Measurements from ENCODE around the gene LMNB1. TPM values are rescaled to one million over a fixed set of nuclear protein-coding genes. Genes with fewer than 3 reads are reported as not detected.

Gene LMNB1
- polyA plus RNA-seq, 1 donor = 48.9 TPM

- WGBS (ENCODE audit: insufficient coverage, low lambda C conversion rate) = 86% methylated on average over 1 of the region's 11 CpGs
- Histone ChIP-seq H3K27ac (ENCODE audit: low read length) (no peak overlapping the region), H3K4me3 (ENCODE audit: low read length) (no peak overlapping the region), H3K9me3 (ENCODE audit: control insufficient read depth, low read depth, low read length) (no peaks in the 10 kb centered on the region), H3K27me3 (ENCODE audit: control insufficient read depth, insufficient read depth, low read length) (peaks cover 2% of the 10 kb centered on the region), H3K36me3 (ENCODE audit: control insufficient read depth, insufficient read depth, low read length) (no peaks in the 10 kb centered on the region), H3K4me1 (ENCODE audit: control insufficient read depth, insufficient read depth, low read length) (no peaks in the 10 kb centered on the region)
- no peak for DNase-seq
Measured at GRCh38 chr5:126868338-126869004, 91.5 kb downstream of the LMNB1 start.

GRCh38 chr5:126869005-126869451 lies 92.1 kb downstream of the LMNB1 start:
- no peak for DNase-seq
- Histone ChIP-seq H3K4me1 (ENCODE audit: control insufficient read depth, insufficient read depth, low read length) (no peaks in the 10 kb centered on the region), H3K27me3 (ENCODE audit: control insufficient read depth, insufficient read depth, low read length) (peaks cover 2% of the 10 kb centered on the region), H3K4me3 (ENCODE audit: low read length) (no peak overlapping the region), H3K36me3 (ENCODE audit: control insufficient read depth, insufficient read depth, low read length) (no peaks in the 10 kb centered on the region), H3K27ac (ENCODE audit: low read length) (no peak overlapping the region), H3K9me3 (ENCODE audit: control insufficient read depth, low read depth, low read length) (no peaks in the 10 kb centered on the region)
- no CpG with 5 or more reads among the region's 22 CpGs for WGBS (ENCODE audit: insufficient coverage, low lambda C conversion rate)

DNA sequence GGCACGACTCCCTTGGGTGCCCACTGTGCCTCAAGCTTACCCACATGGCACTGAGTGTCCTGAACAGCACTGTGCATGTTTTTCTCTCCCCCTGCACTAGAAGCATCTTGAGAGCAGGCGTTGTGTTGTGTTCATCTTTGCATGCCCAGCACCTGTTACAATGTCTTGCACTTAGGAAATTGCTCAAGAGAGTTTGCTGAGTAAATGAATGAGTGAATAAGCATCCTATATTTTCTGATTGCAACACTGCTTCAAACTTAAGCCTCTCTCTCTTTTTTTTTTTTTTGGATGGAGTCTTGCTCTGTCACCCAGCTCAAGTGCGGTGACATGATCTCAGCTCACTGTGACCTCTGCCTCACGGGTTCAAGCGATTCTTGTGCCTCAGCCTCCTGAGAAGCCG lies 94.5 kb downstream of the LMNB1 start:
- H3K27ac ChIP-seq (ENCODE audit: low read length) = no peak overlapping the region
- WGBS (ENCODE audit: insufficient coverage, low lambda C conversion rate) = 100% methylated on average over 1 of the region's 6 CpGs
- H3K36me3 ChIP-seq (ENCODE audit: control insufficient read depth, insufficient read depth, low read length) = no peaks in the 10 kb centered on the region
- peaks cover 2% of the 10 kb centered on the region for H3K27me3 ChIP-seq (ENCODE audit: control insufficient read depth, insufficient read depth, low read length)
- H3K9me3 ChIP-seq (ENCODE audit: control insufficient read depth, low read depth, low read length) = no peaks in the 10 kb centered on the region
- DNase-seq = no peak
- H3K4me3 ChIP-seq (ENCODE audit: low read length) = no peak overlapping the region
- no peaks in the 10 kb centered on the region for H3K4me1 ChIP-seq (ENCODE audit: control insufficient read depth, insufficient read depth, low read length)

GRCh38 chr5:126872561-126873354 lies 95.8 kb downstream of the LMNB1 start:
- no peaks in the 10 kb centered on the region for H3K36me3 ChIP-seq (ENCODE audit: control insufficient read depth, insufficient read depth, low read length)
- 100% methylated on average over 1 of the region's 11 CpGs for WGBS (ENCODE audit: insufficient coverage, low lambda C conversion rate)
- H3K4me1 ChIP-seq (ENCODE audit: control insufficient read depth, insufficient read depth, low read length) = no peaks in the 10 kb centered on the region
- H3K4me3 ChIP-seq (ENCODE audit: low read length) = no peak overlapping the region
- no peak for DNase-seq
- no peak overlapping the region for H3K27ac ChIP-seq (ENCODE audit: low read length)
- H3K27me3 ChIP-seq (ENCODE audit: control insufficient read depth, insufficient read depth, low read length) = peaks cover 2% of the 10 kb centered on the region
- H3K9me3 ChIP-seq (ENCODE audit: control insufficient read depth, low read depth, low read length) = no peaks in the 10 kb centered on the region

DNA sequence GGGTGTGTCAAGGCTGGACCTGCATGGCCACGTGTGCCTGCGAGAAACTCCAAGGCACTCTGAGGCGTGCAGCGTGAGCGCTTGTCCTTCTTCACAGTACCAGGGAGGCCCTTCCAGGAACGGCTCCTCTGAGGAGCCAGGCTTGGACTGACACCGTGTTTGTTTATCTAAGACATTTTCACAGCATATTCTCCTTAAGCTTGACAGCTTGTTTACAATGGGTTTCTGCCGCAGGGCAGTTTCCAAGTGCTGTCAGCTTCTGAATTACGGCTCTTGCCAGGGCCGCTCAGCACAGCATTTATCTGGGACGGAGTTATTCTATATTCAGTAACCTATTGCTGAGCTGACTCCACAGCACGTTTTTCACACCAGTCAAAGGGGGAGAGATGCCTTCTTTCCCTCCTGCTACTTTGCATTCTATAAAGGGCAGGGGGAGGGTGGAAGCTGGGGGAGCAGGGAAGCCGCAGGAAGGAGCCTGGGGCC lies 98.4 kb downstream of the LMNB1 start:
- no peaks in the 10 kb centered on the region for H3K9me3 ChIP-seq (ENCODE audit: control insufficient read depth, low read depth, low read length)
- DNase-seq = no peak

GRCh38 chr5:126877602-126878001 lies 100.7 kb downstream of the LMNB1 start:
- no CpG with 5 or more reads among the region's 7 CpGs for WGBS (ENCODE audit: insufficient coverage, low lambda C conversion rate)

More for the DNA sequence above, 98.4 kb downstream of the LMNB1 start:
- no peak overlapping the region for H3K4me3 ChIP-seq (ENCODE audit: low read length)
- no peaks in the 10 kb centered on the region for H3K27me3 ChIP-seq (ENCODE audit: control insufficient read depth, insufficient read depth, low read length)
- no peaks in the 10 kb centered on the region for H3K36me3 ChIP-seq (ENCODE audit: control insufficient read depth, insufficient read depth, low read length)
- H3K4me1 ChIP-seq (ENCODE audit: control insufficient read depth, insufficient read depth, low read length) = no peaks in the 10 kb centered on the region
- H3K27ac ChIP-seq (ENCODE audit: low read length) = no peak overlapping the region
- 50% methylated on average over 2 of the region's 13 CpGs for WGBS (ENCODE audit: insufficient coverage, low lambda C conversion rate)

GRCh38 chr5:126878085-126878484 lies 101.1 kb downstream of the LMNB1 start:
- no CpG with 5 or more reads among the region's 13 CpGs for WGBS (ENCODE audit: insufficient coverage, low lambda C conversion rate)
- no peaks in the 10 kb centered on the region for H3K4me1 ChIP-seq (ENCODE audit: control insufficient read depth, insufficient read depth, low read length)
- H3K9me3 ChIP-seq (ENCODE audit: control insufficient read depth, low read depth, low read length) = no peaks in the 10 kb centered on the region
- no peak overlapping the region for H3K27ac ChIP-seq (ENCODE audit: low read length)
- H3K4me3 ChIP-seq (ENCODE audit: low read length) = no peak overlapping the region
- H3K36me3 ChIP-seq (ENCODE audit: control insufficient read depth, insufficient read depth, low read length) = no peaks in the 10 kb centered on the region
- DNase-seq = no peak
- H3K27me3 ChIP-seq (ENCODE audit: control insufficient read depth, insufficient read depth, low read length) = no peaks in the 10 kb centered on the region

More at GRCh38 chr5:126877602-126878001, 100.7 kb downstream of the LMNB1 start:
- no peak overlapping the region for H3K27ac ChIP-seq (ENCODE audit: low read length)
- no peaks in the 10 kb centered on the region for H3K27me3 ChIP-seq (ENCODE audit: control insufficient read depth, insufficient read depth, low read length)
- DNase-seq = no peak
- no peaks in the 10 kb centered on the region for H3K9me3 ChIP-seq (ENCODE audit: control insufficient read depth, low read depth, low read length)
- H3K4me3 ChIP-seq (ENCODE audit: low read length) = no peak overlapping the region
- H3K36me3 ChIP-seq (ENCODE audit: control insufficient read depth, insufficient read depth, low read length) = no peaks in the 10 kb centered on the region
- no peaks in the 10 kb centered on the region for H3K4me1 ChIP-seq (ENCODE audit: control insufficient read depth, insufficient read depth, low read length)

GRCh38 chr5:126878634-126879033 lies 101.7 kb downstream of the LMNB1 start:
- H3K9me3 ChIP-seq (ENCODE audit: control insufficient read depth, low read depth, low read length) = no peaks in the 10 kb centered on the region
- no peaks in the 10 kb centered on the region for H3K27me3 ChIP-seq (ENCODE audit: control insufficient read depth, insufficient read depth, low read length)
- no peak overlapping the region for H3K27ac ChIP-seq (ENCODE audit: low read length)
- H3K4me3 ChIP-seq (ENCODE audit: low read length) = no peak overlapping the region
- H3K4me1 ChIP-seq (ENCODE audit: control insufficient read depth, insufficient read depth, low read length) = no peaks in the 10 kb centered on the region
- no CpG with 5 or more reads among the region's 4 CpGs for WGBS (ENCODE audit: insufficient coverage, low lambda C conversion rate)
- DNase-seq = no peak
- no peaks in the 10 kb centered on the region for H3K36me3 ChIP-seq (ENCODE audit: control insufficient read depth, insufficient read depth, low read length)

DNA sequence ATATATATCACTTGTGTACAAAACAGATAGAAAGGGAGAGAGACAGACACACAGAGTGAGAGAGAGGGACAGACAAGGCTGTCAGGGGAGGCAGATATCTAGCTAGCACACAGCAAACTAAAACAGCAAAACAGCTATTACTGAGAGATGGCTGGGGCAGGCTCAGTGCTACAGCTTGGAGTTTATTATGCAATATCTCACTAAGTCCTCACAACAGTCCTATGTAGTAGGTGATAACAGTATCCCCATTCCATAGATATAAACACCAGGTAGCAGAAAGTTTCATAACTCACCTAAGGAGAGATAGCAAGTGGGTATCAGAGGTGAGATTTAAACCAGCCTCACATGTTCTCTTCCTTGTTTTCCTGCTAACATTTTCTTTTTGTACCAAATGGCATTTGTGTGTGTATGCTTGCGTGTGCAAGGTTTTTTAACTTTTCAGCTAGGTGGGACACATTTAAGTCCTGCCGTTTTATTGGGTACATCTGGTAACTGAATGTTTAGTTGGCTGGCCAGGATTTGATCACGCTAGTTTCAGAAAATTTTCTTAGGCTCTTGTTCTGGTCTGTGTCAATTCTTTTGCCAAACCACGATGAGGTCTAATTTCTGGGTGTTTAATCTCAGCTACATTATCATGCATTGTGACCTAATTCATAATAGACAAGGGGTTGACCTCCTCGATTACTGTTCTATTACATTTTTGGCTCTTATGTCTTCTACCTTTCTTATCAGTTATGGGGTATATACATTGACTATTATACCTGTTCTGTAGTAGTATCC lies 105.1 kb downstream of the LMNB1 start:
- DNase-seq = no peak
- no peak overlapping the region for H3K4me3 ChIP-seq (ENCODE audit: low read length)
- H3K27me3 ChIP-seq (ENCODE audit: control insufficient read depth, insufficient read depth, low read length) = no peaks in the 10 kb centered on the region
- H3K9me3 ChIP-seq (ENCODE audit: control insufficient read depth, low read depth, low read length) = no peaks in the 10 kb centered on the region
- 100% methylated on average over 1 of the region's 5 CpGs for WGBS (ENCODE audit: insufficient coverage, low lambda C conversion rate)
- no peaks in the 10 kb centered on the region for H3K36me3 ChIP-seq (ENCODE audit: control insufficient read depth, insufficient read depth, low read length)
- H3K4me1 ChIP-seq (ENCODE audit: control insufficient read depth, insufficient read depth, low read length) = no peaks in the 10 kb centered on the region
- no peak overlapping the region for H3K27ac ChIP-seq (ENCODE audit: low read length)

- Histone ChIP-seq H3K4me3 (ENCODE audit: low read length) (no peak overlapping the region), H3K4me1 (ENCODE audit: control insufficient read depth, insufficient read depth, low read length) (no peaks in the 10 kb centered on the region), H3K27me3 (ENCODE audit: control insufficient read depth, insufficient read depth, low read length) (no peaks in the 10 kb centered on the region), H3K9me3 (ENCODE audit: control insufficient read depth, low read depth, low read length) (no peaks in the 10 kb centered on the region), H3K27ac (ENCODE audit: low read length) (no peak overlapping the region), H3K36me3 (ENCODE audit: control insufficient read depth, insufficient read depth, low read length) (no peaks in the 10 kb centered on the region)
- no peak for DNase-seq
- WGBS (ENCODE audit: insufficient coverage, low lambda C conversion rate) = 0% methylated on average over 1 of the region's 2 CpGs
Measured at GRCh38 chr5:126883564-126884245, 106.8 kb downstream of the LMNB1 start.

All from large intestine (tissue), 3 donors.